Mucosa of rectum (tissue), 2 donors: ENCODE data around the gene PLA2G2E.
"Not testable (repeated sequence)": the region's sequence is repeated elsewhere in the genome, so short reads cannot be mapped to it uniquely, and the experiment has no call there.

Experiments
- H3K27ac ChIP-seq, 2 donors: one replicate each; pipeline ENCODE4 v1.7.0; 2013; ENCODE audit warnings: inconsistent platforms in 2 of 2, low read depth in 2 of 2, low read length in 2 of 2
- H3K27me3 ChIP-seq, 2 donors: one replicate each; pipeline ENCODE4 v1.7.0; 2013; ENCODE audit warnings: low read length in 2 of 2; ENCODE audit not compliant: control insufficient read depth in 2 of 2, insufficient read depth in 2 of 2
- H3K36me3 ChIP-seq, 2 donors: one replicate each; pipeline ENCODE4 v1.7.0; 2013; ENCODE audit warnings: low read length in 2 of 2; ENCODE audit not compliant: control insufficient read depth in 2 of 2, insufficient read depth in 2 of 2
- H3K4me1 ChIP-seq, 2 donors: one replicate each; pipeline ENCODE4 v1.7.0; 2013; ENCODE audit warnings: low read length in 2 of 2, mild to moderate bottlenecking in 1 of 2; ENCODE audit not compliant: control insufficient read depth in 2 of 2, insufficient read depth in 2 of 2
- H3K4me3 ChIP-seq, 2 donors: one replicate each; pipeline ENCODE4 v1.7.0; 2013; ENCODE audit warnings: low read length in 2 of 2
- H3K9ac ChIP-seq, 2 donors: one replicate each; pipeline ENCODE4 v1.7.0; 2013; ENCODE audit warnings: low read length in 2 of 2, low read depth in 1 of 2, mild to moderate bottlenecking in 1 of 2
- H3K9me3 ChIP-seq, 2 donors: one replicate each; pipeline ENCODE4 v1.7.0; 2013; ENCODE audit warnings: low read length in 2 of 2; ENCODE audit not compliant: control insufficient read depth in 2 of 2
- donor health status: healthy.
- donor health status: Normal muscosa, but diverticular disease.

PLA2G2E gene

GRCh38 chr1:19888112-19888511 is 35.3 kb downstream of the PLA2G2E start:
- Histone ChIP-seq H3K4me1 (peaks cover 3 to 7% of the 10 kb centered on the region in 2 donors), H3K9ac (no peak overlapping the region)

DNA sequence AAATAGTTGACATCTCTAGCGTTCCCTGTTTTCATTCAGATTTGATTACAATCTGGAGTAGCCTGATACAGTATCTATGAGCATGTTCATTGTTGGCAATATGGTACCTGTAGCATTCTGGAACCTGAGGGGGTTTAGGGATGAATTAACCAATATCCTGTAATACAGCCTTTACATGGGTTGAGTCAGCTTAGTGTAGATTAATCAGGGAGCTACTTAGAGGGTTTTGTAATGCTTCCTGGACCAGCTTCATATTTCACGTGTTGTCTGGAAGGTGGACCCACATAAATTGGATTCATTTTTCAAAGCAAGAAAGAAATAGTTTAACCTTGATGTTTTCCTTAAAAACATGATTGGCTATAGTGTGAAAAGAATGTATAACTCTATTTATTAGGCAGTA is 37.6 kb downstream of the PLA2G2E start:
- no peak overlapping the region for H3K9ac ChIP-seq
- H3K27me3 ChIP-seq, result no peaks in the 10 kb centered on the region
- no peaks in the 10 kb centered on the region for H3K9me3 ChIP-seq
- peaks cover 10 to 11% of the 10 kb centered on the region in 2 donors for H3K4me1 ChIP-seq
- no peak overlapping the region for H3K27ac ChIP-seq
- H3K4me3 ChIP-seq, result no peak overlapping the region
- no peaks in the 10 kb centered on the region for H3K36me3 ChIP-seq

More at GRCh38 chr1:19888112-19888511, 35.3 kb downstream of the PLA2G2E start:
- H3K27ac ChIP-seq, result no peak overlapping the region
- H3K4me3 ChIP-seq, result no peak overlapping the region
- H3K9me3 ChIP-seq, result no peaks in the 10 kb centered on the region
- H3K36me3 ChIP-seq, result peaks cover 15 to 18% of the 10 kb centered on the region in 2 donors
- no peaks in the 10 kb centered on the region for H3K27me3 ChIP-seq

GRCh38 chr1:19884312-19884711 is 39.1 kb downstream of the PLA2G2E start:
- Histone ChIP-seq H3K27ac (no peak overlapping the region), H3K9ac (no peak overlapping the region), H3K4me3 (no peak overlapping the region), H3K36me3 (no peaks in the 10 kb centered on the region), H3K9me3 (no peaks in the 10 kb centered on the region), H3K27me3 (no peaks in the 10 kb centered on the region), H3K4me1 (peaks cover 10 to 11% of the 10 kb centered on the region in 2 donors)

DNA sequence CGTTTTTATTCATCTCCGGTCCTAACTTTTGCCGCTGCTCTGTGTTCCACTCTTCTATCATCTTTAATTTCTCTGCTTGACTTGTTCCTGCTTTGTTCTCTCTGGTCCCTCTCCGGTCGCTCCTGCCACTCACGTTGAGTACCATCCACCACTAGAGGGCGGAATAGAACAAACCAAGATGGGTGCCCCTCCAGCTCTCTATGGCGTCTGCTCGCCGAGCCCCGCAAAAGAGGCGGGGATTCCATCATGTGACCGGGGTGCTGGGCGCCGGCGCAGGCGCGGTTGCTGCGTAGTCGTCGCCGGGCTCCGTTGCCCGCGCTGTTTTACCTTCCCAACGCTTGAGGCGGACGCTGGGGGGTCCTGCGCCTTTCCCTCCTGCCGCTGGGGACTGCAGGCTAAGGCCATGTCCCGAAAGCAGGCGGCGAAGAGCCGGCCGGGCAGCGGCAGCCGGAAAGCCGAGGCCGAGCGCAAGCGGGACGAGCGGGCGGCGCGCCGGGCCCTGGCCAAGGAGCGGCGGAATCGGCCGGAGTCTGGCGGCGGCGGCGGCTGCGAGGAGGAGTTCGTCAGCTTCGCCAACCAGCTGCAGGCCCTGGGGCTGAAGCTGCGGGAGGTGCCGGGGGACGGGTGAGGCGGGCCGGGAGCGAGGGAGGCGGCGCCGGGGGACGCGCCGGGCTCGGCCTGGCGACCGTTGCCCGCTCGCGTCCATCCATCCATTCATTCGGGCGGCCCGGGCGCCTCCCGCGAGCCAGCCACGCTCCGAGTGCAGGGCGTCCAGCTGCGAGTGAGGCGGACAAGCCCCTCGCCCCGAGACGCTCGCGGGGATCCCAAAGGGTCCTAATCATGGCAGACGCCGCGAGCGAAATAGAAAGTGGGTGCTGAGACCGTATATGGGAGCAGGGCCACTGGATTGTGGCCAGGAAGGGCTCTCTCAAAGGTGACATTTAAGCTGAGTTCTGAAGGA is 41.0 kb downstream of the PLA2G2E start, which contains the start of gene OTUD3:
OTUD3 (plus strand) TSS at position 285 of the 961 bp plus-strand sequence; CDS start at position 404, 119 bp downstream.
- H3K9me3 ChIP-seq, result no peaks in the 10 kb centered on the region
- no peaks in the 10 kb centered on the region for H3K27me3 ChIP-seq
- H3K4me3 ChIP-seq, result peak within 1 kb of the TSS; percentile 76 to 91
- H3K27ac ChIP-seq, result peak within 1 kb of the TSS; percentile 85 to 88
- H3K9ac ChIP-seq, result peak within 1 kb of the TSS; percentile 72 to 88
- peaks cover 10 to 17% of the 10 kb centered on the region in 2 donors for H3K4me1 ChIP-seq
- H3K36me3 ChIP-seq, result no peaks in the 10 kb centered on the region

DNA sequence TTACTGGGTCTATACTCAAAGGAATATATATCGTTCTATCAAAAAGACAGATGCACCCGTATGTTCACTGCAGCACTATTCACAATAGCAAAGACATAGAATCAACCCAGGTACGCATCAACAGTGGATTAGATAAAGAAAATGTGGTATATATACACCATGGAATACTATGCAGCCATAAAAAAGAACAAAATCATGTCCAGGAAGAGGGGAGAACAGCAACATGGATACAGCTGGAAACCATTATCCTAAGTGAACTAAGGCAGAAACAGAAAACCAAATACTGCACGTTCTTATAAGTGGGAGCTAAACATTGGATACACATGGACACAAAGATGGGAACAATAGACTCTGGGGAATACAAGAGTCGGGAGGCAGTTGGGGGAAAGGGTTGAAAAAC is 42.6 kb downstream of the PLA2G2E start:
- not testable (repeated sequence) for H3K27ac ChIP-seq, H3K36me3 ChIP-seq, H3K9ac ChIP-seq, H3K27me3 ChIP-seq, H3K9me3 ChIP-seq, H3K4me3 ChIP-seq
- H3K4me1 ChIP-seq, result peaks cover 10 to 17% of the 10 kb centered on the region in 2 donors

GRCh38 chr1:19879661-19880060 is 43.8 kb downstream of the PLA2G2E start:
- no peaks in the 10 kb centered on the region for H3K36me3 ChIP-seq
- H3K9me3 ChIP-seq, result no peaks in the 10 kb centered on the region
- no peak overlapping the region for H3K27ac ChIP-seq
- no peak overlapping the region for H3K4me3 ChIP-seq
- peaks cover 10 to 17% of the 10 kb centered on the region in 2 donors for H3K4me1 ChIP-seq
- no peak overlapping the region for H3K9ac ChIP-seq
- H3K27me3 ChIP-seq, result no peaks in the 10 kb centered on the region

GRCh38 chr1:19879227-19879626 is 44.2 kb downstream of the PLA2G2E start:
- no peaks in the 10 kb centered on the region for H3K36me3 ChIP-seq
- no peaks in the 10 kb centered on the region for H3K9me3 ChIP-seq
- H3K4me3 ChIP-seq, result no peak overlapping the region
- H3K4me1 ChIP-seq, result peaks cover 10 to 17% of the 10 kb centered on the region in 2 donors
- H3K27ac ChIP-seq, result no peak overlapping the region
- no peaks in the 10 kb centered on the region for H3K27me3 ChIP-seq
- H3K9ac ChIP-seq, result no peak overlapping the region

DNA sequence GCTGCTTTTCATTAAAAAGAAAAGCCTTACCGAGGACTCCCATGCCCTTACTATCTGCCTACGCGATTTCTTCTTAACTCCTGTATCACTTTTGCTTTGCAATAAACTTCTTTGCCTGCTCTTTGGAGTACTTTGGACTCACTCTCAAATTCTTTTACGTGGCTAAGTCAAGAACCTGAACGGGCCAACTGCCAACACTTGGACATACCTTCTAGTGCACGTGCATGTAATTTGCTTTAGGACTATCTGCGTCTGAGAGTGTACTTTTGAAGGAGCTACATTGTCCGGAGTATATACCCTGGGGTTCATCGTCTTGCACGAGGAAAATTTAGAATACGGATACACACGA is 44.8 kb downstream of the PLA2G2E start:
- H3K4me3 ChIP-seq, result peak overlapping the region; percentile 44 to 52
- H3K9me3 ChIP-seq, result no peaks in the 10 kb centered on the region
- H3K4me1 ChIP-seq, result peaks cover 10 to 14% of the 10 kb centered on the region in 2 donors
- H3K27me3 ChIP-seq, result no peaks in the 10 kb centered on the region
- no peaks in the 10 kb centered on the region for H3K36me3 ChIP-seq
- peak overlapping the region in 1 of 2 donors; percentile 13 for H3K9ac ChIP-seq
- peak overlapping the region; percentile 48 to 79 for H3K27ac ChIP-seq

GRCh38 chr1:19877821-19878636 is 45.4 kb downstream of the PLA2G2E start:
- Histone ChIP-seq H3K27ac (peak overlapping the region; percentile 48 to 79), H3K9ac (peak overlapping the region in 1 of 2 donors; percentile 13), H3K4me3 (peak overlapping the region; percentile 44 to 52), H3K36me3 (no peaks in the 10 kb centered on the region), H3K27me3 (no peaks in the 10 kb centered on the region), H3K9me3 (no peaks in the 10 kb centered on the region), H3K4me1 (peaks cover 6 to 9% of the 10 kb centered on the region in 2 donors)
